Hepatic stellate cell (primary cell): Measurements from ENCODE around the gene MAFG.

Experiments
- DNase-seq: peaks from one replicate; pipeline ENCODE4 v3.0.0; 2011; ENCODE audit warnings: low spot score

The MAFG gene

DNA sequence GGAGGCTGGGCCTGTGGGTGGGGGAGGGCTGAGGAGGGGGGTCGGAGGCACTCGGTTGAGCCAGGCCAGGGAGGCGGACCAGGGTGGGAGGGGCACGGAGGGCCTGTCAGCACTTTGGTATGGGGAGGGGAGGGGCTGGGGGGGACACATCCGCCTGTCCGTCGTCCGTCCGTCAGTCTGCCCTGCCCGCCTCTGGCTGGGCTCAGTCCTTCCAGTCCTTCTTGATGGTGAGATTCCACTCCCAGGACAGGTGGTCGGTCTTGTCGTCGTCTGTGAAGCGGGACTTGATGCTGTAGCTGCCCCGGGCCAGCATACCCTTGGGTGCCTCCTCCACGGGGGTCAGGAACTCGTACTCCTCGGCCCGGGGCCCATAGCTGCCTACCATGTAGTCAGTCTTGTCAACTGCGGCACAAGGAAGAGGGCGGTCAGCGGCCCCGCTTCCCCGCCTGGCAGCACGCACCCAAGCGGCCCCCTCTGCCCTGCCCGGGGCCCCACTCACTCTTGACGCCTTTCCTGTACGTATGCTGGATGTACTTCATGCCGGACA, 58.8 kb downstream of the MAFG start:
- DNase-seq = peak; percentile 83
